HG03045 (cell line): ENCODE data around the gene ALOX12B.
"Not testable (repeated sequence)": the region's sequence is repeated elsewhere in the genome, so short reads cannot be mapped to it uniquely, and the experiment has no call there.

Experiments used
- ATAC-seq: cut with Tn5 transposase; IDR thresholded peaks from one replicate; pipeline ENCODE4 v1.9.1; 2021; ENCODE audit warnings: mild to moderate bottlenecking, moderate library complexity; ENCODE audit not compliant: unreplicated experiment

ALOX12B gene

DNA sequence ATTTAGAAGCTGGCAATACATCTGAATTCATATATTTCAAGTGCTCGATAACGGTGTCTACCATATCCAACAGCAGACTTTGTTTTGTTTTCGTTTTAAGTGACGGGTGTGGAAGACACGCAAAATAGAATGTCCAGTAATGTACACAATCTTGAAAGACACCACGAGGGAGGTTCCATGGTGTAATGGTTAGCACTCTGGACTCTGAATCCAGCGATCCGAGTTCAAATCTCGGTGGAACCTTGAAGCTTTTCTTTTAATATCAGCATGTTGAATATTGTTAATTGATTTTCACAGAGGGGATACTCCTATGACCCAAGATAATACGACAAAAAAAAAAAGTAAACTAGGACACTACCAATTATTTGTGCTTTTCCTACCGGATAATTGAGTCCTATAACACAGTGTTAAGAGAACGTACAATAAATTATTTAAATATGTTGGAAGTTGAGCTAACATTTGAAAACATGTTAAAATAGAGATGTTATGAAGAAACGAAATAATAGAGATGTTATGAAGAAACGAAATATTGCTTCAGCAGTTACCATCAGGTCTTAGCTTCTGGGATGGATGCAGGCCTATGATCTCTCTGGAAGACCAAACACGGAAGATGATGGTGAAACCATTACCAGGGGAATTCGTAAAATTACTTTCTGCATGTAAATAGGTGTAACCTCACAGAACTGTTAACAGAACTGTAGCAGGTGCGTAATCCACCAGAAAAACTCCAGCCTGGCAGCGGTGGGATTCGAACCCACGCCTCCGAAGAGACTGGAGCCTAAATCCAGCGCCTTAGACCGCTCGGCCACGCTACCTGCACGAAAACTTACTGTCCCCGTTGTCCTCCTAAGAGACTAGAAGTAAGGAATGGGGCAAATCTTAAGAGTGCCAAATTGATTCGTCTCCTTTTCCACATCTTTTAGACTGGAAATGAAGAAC lies 32.3 kb upstream of the ALOX12B start:
- no peak for ATAC-seq

DNA sequence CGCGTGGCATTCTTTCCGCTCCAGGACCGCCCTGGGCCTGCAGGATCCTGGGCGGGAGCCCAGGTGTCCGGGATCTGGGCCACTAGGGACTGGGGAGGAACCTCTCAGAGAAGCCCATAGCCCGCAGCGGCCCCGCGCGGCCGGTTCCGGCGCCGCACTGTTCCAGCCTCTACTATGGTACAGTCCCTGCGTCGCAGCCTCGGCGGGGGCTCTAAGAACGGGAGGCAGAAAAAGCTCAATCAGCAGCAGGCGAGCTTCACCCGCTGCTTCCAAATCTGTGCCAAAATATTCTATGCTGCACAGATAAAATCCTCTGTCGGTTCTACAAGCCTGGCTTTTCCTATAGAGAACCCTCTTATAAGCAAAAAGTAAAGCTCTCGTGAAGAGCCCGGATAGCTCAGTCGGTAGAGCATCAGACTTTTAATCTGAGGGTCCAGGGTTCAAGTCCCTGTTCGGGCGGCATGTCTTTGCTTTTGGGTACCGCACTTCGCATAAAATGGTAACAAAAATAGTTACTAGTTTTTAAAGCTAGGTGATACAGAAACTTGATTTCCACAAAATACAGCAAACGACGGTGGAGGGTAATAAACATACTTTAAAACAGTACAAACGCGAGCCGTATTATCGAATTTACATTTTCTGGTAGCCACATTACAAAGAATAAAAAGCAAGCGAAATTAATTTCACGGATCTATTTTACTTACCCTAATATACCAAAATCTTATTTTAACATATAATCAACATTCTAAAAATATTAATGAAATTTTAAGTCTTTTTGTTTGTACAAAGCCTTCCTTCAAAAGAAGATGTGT lies 31.5 kb upstream of the ALOX12B start:
- ATAC-seq: peak; percentile 43

DNA sequence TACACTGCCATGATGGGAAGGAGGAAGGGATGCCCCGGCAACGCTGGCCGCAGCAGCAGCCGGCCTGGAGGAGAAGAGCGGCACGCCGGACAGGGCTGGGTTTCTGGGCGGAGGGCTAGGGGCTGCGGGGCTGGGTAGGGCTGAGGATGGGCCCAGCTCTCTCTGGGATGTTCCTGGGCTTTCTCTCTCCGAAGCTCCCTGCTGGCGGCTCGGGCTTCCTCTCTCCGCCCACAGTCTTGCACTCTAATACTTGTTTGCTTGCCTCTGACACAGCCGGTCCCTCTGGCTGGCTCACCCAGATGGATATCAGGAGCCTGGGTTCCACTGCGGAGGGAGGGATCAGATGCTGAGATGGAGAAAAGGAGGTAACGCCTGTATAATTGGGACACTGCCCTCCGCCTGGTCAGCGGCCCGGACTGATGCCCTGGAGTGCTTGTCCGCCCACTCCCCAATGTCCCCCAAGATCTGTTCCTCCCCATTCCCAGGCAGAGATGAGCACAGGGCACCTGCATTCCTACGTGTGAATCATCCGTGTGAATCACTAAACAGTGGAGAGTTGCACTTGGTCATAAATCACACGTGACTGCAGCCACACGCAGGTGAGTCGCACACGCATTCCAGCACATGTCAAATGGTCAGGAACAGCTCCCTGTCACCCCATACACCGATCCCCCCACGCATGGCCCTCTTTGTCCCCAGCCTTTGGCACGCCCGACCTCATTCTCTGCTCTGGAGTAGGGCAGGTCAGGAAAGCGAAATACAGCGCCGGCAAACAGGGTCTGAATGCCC lies 30.7 kb upstream of the ALOX12B start, which contains the start of gene ALOXE3:
Gene ALOXE3 (minus strand): TSS at position 535 of the 789 bp plus-strand sequence. CDS start 524 bp downstream, at position 11.
- ATAC-seq: peak; percentile 1

DNA sequence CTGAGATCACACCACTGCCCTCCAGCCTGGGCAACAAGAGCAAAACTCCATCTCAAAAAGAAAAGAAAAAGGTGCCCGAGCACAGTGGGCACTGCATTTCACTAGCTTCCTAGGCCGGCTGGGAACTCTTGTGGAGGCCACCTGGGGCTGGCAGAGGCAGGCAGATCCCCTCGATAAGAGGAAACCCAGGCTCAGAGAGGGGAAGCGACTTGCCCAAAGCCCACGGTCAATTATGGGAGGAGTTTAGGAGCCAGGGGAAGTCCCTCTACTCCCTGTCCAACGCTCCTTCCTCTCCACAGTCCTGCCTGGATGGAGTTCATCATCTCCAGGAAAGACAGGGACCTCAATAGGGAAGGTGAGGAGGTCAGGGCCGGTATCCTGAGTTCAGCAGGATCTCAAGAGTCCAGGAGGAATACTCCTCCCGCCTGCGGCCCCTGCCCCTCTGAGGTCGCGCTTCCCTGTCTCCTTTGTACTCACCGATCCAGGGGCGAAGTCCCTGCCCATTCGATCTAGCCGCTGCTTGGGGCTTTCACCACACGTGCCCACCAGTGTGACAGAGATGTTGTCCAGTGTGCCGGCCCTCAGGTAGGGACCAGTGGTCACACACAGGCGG lies 30.0 kb upstream of the ALOX12B start:
- no peak for ATAC-seq

DNA sequence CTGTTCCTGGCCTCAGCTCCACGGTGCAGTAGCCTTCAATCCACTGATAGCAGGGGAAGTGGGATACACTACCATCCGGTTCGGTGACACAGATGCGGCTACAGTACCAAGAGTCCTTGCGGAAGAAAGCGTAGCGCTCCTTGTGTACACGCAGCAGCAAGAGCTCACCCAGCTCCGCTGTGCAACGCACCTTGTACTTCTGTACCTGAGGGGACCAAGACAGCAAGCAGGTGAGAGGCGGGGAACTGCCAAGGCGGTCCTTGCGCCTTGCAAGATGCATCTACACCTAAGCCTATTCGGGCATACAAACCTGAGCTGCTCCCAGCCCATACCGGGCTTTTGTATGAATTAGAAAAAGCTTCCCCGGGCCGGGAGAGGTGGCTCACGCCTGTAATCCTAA lies 29.3 kb upstream of the ALOX12B start:
- no peak for ATAC-seq

DNA sequence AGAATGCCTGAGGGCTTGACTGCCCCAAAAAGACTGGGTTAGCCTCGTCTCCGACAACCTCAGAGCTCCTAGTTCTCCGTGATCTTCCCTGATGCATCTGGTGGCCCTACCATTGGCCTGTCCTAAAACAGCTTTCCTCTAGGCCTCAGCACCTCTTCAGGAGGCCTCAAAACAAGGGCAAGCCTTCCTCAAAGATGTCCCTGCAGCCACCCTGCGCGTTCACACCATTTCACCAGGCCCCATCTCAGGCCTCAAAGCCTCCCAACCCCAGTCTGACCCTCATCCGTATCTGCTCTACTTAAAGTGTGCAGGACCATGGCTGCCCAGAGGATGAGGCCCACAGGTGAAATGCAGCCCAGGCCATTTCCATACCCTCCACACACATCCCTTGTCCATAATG lies 23.4 kb upstream of the ALOX12B start:
- ATAC-seq: no peak

DNA sequence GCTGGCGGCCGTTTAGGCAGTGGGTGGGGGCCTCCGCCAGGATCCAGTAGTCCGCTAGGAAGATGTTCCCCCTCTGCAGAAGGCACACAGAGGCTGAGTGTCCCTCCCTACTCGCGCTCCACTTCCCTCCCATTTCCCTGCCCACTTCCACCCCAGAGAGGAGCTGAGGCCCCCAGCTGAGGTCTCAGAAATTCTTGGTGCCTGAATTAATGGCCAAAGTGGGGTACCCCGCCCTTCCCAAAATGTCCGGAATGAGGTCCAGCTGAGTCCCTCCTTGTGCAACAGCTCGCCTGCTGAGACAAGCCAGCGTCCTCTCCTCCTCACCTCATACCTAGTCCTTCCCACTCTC lies 22.9 kb upstream of the ALOX12B start:
- ATAC-seq: no peak

DNA sequence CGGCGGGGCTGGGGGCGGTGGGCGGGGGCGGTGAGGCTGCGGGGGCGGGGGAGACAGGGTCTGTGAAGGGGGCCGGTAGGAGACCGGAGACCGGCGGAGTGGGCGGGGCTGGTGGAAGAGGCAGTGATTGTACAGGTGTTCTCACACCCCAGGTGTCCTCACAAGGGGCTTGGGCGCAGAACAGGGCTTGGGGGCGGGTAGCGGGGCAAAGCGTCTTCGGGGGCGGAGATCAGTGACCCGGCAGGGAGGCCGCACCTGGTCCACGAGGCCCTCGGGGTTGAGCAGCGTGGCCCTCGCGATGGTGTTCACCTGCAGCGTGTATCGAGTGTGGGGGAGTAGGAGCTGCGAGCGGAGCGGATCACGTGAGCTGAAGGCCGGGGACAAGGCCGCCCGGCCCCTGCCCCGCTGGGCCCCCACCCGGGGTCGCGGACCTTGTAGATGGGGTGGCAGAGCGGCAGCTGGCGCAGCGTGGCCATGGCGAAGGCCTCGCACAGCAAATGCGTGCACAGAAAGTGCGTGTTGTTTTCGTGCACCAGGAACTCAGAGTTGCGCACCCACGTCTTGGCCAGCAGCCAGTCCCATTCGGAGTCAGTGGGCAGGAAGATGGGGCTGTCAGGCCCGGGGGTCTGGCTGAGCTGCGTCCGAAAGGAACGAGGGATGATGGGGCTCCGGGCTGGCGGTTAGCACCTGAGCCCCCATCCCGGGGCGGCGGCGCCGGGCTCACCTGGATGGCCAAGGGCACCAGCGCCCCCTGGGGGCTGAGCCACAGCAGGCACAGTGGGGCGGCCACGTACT lies 22.3 kb upstream of the ALOX12B start:
- no peak for ATAC-seq

DNA sequence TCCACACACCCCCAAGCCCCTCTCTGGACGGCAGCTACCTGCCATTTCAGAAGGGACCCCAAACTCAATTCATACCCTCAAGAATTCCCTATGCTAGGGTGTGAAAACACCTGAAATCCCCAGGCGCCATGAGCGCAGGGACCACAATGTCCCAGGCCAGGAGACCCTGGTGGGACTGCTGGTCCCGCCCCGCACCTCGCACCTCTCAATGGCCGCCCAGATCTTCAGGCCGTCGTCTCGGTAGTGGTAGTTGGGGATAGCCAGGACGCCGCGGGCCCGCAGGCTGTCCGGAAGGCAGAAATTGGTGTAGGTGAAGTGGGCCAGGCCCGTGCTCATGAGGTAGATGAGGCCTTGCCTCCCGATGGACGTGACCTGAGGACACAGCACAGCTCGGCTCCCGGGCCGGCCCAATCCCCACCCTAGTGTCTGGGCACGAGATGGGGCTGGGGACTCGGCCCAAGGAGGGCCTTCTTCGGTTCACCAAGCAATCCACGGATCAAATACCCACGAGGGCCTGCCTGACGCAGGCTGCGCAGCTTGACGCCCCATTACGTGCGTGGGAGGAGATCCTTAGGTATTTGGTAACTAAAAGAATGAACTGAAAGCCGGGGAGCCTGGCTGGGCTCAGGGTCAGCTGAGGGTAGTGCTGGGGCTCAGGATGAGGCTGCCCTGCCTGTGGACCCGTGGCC lies 21.6 kb upstream of the ALOX12B start:
- no peak for ATAC-seq

DNA sequence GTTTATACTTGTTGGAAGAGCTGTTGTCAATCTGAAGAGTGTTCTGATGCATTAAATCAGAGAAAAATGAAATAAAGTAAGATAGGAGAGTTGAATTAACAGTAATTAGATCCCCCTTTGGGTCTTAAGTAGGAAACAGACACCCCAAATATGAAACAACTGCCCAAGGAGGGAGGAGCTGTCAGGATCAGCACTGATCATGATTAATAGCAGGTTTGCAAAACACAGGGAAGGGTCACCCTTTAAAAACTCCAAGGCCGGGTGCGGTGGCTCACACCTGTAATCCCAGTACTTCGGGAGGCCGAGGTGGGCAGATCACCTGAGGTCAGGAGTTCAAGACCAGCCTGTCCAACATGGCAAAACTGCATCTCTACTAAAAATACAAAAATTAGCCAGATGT lies 19.5 kb upstream of the ALOX12B start:
- ATAC-seq: not testable (repeated sequence)

DNA sequence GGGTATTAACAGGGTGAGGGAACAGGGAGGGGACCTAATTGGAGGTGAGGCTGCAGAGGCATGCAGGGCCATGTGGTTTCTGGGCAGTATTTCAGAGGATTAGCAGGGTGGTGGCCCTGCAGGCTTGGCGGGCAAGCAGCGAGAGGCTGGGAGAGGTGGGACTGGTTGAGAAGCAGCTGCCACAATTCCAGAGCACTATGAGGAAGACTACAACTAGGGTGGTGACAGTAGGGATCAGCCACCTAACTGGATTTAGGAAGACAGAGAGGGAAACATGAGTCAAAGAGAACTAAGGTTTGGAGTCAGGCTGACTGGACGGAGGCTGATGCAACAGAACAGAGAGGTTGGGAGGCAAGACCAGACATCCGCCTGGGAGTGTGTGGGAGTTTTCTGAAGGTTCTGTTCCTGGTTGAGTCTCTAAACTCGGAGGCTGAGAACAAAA lies 18.5 kb upstream of the ALOX12B start:
- ATAC-seq: no peak

DNA sequence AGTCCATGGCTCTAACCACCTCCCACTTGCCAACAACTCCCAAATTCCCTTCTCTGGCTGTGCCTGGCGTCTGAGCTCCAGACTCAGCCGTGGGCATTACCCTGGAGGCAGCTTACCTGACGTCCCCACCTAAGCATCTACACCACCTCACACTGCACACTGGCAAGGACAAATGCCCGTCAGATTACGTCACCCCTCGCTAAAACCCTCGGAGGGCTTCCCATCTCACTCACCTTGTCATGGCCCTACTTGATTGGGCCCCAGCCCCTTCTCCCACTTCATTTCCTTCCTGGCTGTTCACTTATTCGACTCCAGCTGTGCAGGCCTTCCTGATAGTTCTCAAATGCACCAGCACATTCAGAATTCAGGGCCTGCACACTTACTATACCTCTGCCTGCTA lies 17.4 kb upstream of the ALOX12B start:
- ATAC-seq: no peak

DNA sequence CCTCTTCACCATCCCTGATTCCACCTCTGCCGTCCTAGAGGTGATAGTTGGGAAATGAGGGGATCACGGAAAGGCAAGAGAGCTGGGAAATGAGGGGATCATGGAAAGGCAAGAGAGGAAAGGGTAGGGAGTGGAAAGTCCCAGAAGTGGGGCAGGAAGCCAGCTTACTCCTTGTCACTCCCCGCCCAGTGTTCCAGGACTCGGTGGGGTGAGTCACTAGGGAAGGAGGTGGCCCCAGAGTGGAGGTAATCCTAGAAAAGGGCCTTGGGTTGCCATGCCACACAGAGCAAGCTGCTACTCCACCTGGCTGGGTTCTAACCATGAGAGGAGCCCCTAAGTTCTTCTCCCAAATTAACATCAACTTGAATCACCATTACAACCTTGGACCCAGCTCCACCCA lies 16.0 kb upstream of the ALOX12B start:
- ATAC-seq: no peak

DNA sequence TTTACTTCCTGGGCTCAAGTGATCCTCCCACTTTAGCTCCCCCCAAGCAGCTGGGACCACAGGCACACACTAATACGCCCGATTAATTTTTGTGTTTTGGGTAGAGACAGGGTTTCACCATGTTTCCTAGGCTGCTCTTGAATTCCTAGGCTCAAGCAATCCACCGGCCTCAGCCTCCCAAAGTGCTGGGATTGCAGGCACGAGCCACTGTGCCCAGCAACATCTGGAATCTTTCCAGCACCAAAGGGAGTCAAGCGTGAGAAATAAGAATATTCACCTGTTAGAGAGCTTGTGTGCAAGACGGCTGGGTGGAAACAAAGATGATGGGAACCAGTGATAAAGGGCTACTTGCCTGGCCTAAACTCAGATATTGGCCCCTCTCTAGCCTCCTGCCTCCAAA lies 14.2 kb upstream of the ALOX12B start:
- ATAC-seq: no peak

DNA sequence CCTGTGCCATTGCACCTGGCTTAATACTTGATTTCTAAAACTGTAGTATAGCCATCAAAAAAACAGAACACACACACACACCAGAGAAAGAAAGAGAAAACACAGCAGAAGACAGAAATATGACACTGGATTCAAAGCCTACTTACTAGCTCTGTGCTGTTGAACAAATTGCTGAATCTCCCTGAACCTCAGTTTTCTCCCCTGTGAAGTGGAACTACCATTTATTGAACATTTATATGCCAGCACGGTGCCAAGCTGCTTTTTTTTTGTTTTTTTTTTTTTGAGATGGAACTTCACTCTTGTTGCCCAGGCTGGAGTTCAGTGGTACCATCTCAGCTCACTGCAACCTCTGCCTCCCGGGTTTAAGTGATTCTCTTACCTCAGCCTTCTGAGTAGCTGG lies 13.2 kb upstream of the ALOX12B start:
- ATAC-seq: no peak

DNA sequence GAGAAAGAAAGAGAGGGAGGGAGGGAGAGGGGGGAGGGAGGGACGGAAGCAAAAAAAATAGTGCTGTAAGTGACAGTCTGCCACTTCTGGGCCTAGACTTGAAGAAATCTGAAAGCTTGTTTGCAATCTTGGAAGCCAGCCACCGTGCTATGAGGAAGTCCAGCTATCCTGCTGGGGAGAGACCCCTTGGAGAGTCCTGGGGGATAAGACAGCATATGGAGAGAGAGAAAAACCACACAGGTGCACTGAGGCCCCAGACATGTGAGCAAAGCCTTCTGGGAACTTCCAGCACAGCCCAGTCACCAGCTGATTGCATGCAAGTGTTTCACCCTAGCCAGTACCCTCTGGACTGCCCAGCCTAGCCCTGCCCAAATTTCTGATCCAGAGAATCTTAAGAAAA lies 12.6 kb upstream of the ALOX12B start:
- no peak for ATAC-seq

DNA sequence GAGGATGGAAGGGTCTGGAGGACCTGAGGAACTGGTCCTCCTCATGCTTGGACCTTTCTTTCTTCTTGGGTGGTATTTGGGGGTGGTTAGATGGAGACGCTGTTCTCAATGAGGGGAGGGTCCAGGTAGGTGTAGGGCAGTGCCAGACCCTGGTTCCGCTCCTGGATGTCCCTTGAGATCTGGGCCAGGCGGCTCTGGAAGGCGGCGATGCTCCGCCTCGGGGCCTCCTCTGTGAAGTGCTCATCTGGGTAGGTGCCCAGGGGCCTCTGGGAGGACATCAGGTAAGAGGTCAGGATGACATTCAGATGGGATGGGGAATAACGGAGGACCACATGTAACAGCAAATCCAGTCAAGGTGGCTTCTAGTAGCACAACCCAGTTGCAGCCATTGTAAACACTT lies 9.0 kb upstream of the ALOX12B start:
- ATAC-seq: no peak

DNA sequence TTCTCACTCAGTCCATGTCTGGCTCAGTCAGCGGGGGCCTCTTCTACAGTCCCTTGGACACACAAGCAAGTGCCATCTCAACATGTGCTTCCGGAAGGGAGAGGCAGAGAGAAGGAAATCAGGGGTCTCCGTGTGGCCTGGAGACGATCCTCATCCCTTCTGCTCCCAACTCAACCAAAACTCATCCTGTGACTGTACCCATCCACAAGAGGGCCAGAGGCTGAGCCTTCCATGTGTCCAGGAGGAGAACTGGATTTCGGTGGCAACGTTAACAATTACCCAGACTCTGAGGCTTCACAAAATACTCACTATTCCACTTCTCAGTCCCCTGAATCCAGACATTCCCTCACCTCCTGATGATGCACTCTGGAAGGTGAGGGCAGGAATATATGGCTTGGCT lies 7.8 kb upstream of the ALOX12B start:
- ATAC-seq: no peak

DNA sequence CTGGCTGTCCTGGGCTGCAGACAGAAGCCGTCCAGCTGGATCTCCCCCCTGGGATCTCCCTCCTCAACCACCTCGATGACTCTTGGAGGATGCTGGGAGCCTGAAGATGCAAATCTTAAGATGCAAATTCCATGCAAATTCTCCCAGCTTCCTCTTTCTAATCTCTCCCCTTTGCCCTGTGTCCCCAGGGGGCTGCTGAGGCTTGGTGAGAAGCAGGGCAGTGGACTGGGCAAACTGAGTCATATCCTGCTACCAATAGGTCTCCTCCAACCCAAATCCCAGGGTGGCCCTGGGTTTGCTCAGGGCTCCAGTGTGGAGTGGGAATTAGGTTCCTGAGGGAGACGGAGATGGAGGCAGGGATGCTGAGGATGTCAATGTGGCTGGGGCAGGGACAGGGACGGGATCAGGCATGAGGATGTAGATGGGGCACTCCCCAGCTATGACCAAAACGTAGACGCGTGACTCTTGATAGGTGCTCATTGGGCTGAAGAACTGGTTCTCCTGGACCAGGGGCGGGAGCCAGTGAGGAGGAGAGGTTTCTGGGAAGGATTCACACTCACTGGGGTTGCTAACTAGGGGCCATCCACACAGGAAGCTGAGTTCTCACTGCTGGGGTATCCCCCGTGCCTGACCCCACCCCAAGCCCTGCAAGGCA lies 3.6 kb upstream of the ALOX12B start:
- no peak for ATAC-seq
